Pons (tissue), 1 donor: ENCODE results near the gene CLASRP.
A peak's percentile ranks its signal among the peaks of the same experiment; 100 is the strongest.

Experiments used
- DNase-seq: peaks from one replicate; pipeline ENCODE4 v3.0.0-alpha.2; 2016; ENCODE audit warnings: low spot score

The CLASRP gene

GRCh38 chr19:45021971-45022370 lies 16.9 kb upstream of the CLASRP start:
- DNase-seq, result no peak

- no peak for DNase-seq
Observed at GRCh38 chr19:45023048-45023447, 15.8 kb upstream of the CLASRP start.

GRCh38 chr19:45025264-45025663 lies 13.6 kb upstream of the CLASRP start:
- no peak for DNase-seq

GRCh38 chr19:45027371-45027770 lies 11.5 kb upstream of the CLASRP start:
- no peak for DNase-seq

DNA sequence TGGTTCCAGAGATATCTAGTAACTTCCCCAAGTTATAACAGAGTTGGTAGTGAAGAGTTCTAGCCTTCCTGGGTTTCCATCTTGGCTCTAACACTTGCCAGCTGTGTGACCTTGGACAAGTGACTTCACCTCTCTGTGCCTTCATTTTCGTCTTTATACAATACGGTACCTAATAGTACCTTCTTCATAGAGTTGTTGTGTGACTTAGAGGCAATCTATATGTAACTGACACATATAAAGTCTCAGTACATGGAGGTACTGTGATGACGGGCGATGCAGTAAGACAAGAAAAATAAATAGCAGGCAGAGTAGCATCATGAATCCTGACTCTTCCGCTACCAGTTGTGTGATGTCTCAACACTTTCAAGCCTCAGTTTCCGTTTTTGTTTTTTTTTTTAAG lies 8.0 kb upstream of the CLASRP start:
- DNase-seq, result no peak

DNA sequence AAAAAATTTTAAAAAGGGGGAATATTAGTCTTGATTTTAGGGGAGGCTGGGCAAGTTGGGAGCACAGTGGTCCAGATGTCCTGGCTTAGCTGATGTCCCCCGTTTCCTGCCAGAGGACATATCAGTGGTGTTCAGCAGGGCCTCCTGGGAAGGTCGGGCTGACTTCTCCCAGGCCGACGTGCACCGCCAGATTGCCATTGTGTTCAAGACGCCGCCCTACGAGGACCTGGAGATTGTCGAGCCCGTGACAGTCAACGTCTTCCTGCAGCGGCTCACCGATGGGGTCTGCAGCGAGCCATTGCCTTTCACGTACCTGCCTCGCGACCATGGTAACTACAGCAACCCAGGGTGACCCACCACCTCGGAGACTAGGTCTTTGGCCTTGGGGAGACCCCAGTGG lies 6.4 kb upstream of the CLASRP start:
- no peak for DNase-seq

- DNase-seq, result no peak
Observed at GRCh38 chr19:45035755-45036154, 3.1 kb upstream of the CLASRP start.

DNA sequence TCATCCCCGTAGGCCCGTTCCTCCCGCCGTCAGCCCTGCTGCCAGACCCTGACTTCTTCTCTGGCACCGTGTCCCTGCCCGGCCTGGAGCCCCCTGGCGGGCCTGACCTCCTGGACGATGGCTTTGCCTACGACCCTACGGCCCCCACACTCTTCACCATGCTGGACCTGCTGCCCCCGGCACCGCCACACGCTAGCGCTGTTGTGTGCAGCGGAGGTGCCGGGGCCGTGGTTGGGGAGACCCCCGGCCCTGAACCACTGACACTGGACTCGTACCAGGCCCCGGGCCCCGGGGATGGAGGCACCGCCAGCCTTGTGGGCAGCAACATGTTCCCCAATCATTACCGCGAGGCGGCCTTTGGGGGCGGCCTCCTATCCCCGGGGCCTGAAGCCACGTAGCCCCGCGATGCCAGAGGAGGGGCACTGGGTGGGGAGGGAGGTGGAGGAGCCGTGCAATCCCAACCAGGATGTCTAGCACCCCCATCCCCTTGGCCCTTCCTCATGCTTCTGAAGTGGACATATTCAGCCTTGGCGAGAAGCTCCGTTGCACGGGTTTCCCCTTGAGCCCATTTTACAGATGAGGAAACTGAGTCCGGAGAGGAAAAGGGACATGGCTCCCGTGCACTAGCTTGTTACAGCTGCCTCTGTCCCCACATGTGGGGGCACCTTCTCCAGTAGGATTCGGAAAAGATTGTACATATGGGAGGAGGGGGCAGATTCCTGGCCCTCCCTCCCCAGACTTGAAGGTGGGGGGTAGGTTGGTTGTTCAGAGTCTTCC lies 1.3 kb upstream of the CLASRP start:
- no peak for DNase-seq

GRCh38 chr19:45040059-45040771 lies 1.4 kb downstream of the CLASRP start:
- DNase-seq, result peak; percentile 46

- DNase-seq, result no peak
Observed at GRCh38 chr19:45041125-45041524, 2.3 kb downstream of the CLASRP start.

- peak; percentile 99 for DNase-seq
Observed at GRCh38 chr19:45045671-45046353, 7.0 kb downstream of the CLASRP start.

- DNase-seq, result no peak
Observed at GRCh38 chr19:45046355-45046754, 7.5 kb downstream of the CLASRP start.

DNA sequence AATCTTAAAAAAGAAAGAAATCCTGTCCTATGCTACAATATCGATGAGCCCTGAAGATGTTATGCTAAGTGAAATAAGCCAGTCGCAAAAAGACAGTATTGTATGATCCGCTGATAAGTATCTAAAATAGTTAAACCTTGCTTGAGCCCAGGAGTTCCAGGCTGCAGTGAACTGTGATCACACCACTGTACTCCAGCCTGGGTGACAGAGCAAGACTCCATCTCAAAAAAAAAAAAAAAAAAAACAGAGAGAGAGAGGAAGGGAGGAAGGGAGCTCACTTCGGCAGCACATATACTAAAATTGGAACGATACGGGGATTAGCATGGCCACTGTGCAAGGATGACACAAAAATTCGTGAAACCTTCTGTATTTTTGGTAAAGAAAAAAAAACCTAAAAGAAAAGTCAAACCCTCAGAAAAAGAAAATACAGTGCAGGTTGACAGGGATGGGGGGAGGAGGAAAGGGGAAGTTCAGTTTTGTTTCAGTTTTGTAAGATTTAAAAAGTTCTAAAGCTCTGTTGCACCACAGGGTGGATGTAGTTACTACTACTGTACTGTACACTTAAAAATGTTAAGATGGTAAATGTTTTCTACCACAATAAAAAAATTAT lies 8.4 kb downstream of the CLASRP start:
- DNase-seq, result peak; percentile 22

- DNase-seq, result peak; percentile 48
Observed at GRCh38 chr19:45049073-45049736, 10.4 kb downstream of the CLASRP start.

DNA sequence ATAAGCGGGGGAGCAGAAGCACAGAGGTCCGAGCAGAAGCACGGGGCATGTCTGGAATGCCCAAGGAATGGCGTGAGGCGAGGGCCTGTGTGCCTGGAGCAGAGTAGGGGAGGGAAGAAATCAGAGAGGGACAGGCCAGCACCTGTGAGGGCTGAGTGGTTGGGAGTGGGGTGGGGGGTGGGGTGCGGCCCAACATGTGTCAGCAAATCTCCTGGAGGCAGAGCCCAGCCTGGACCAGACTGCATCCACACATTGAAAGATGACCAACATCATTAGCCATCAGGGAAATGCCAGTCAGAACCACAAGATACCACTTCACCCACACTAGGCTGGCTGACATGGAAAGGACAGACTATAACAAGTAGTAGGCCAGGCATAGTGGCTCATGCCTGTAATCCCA lies 11.2 kb downstream of the CLASRP start:
- DNase-seq, result no peak

- DNase-seq, result no peak
Observed at GRCh38 chr19:45051929-45052579, 13.2 kb downstream of the CLASRP start.

- DNase-seq, result no peak
Observed at GRCh38 chr19:45056831-45057230, 18.0 kb downstream of the CLASRP start.

GRCh38 chr19:45057444-45057843 lies 18.6 kb downstream of the CLASRP start:
- DNase-seq, result no peak

- no peak for DNase-seq
Observed at GRCh38 chr19:45058622-45059159, 19.8 kb downstream of the CLASRP start.

GRCh38 chr19:45059258-45059965 lies 20.6 kb downstream of the CLASRP start:
- DNase-seq, result peak; percentile 79

GRCh38 chr19:45061965-45062364 lies 23.1 kb downstream of the CLASRP start:
- no peak for DNase-seq
